IPS-NIHi7 (cell line): Measurements from ENCODE around the gene CACNB1.
"Not testable (repeated sequence)": the region's sequence is repeated elsewhere in the genome, so short reads cannot be mapped to it uniquely, and the experiment has no call there.

Experiments
- DNase-seq: peaks from one replicate; pipeline ENCODE4 v3.0.0; 2012; ENCODE audit warnings: mixed read lengths; ENCODE audit errors: extremely low spot score

The CACNB1 gene

DNA sequence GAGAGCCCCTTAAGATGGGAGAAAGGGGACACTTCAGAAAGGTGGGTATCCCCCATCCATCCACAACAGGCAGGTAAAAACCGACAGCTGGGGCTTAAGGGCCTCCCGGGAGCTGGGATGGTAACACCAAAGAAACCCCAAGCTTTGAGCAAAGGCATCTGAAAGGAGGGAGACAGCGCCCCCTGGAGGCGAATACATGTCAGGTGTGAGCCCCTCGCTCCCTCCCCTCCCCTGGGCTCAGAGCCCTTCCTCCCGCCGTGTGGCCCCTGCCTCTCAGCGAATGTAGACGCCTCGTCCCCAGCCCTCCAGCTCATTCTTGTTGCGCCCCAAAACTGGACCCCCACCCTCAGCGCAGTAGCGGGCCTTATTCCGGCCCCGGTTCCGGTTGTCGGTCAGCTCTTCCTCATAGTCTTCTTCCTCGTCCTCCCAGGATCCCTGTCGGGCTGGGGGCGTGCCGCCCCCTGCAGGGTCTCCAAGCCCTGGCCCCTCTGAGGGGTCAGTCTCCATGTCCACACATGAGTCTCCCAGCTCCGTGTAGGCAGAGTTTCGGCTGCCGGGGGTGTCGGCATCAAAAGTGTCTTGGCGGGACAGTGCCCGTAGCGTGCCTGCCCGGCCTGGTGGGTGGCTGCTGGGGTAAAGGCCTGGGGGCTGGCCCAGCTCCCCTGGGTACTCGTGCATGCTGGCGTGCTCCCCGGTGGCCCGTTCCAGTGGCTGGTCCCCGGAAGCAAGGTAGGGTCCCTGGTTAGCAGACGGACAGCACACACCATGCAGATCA lies 22.4 kb downstream of the CACNB1 start:
- peak; percentile 91 for DNase-seq

DNA sequence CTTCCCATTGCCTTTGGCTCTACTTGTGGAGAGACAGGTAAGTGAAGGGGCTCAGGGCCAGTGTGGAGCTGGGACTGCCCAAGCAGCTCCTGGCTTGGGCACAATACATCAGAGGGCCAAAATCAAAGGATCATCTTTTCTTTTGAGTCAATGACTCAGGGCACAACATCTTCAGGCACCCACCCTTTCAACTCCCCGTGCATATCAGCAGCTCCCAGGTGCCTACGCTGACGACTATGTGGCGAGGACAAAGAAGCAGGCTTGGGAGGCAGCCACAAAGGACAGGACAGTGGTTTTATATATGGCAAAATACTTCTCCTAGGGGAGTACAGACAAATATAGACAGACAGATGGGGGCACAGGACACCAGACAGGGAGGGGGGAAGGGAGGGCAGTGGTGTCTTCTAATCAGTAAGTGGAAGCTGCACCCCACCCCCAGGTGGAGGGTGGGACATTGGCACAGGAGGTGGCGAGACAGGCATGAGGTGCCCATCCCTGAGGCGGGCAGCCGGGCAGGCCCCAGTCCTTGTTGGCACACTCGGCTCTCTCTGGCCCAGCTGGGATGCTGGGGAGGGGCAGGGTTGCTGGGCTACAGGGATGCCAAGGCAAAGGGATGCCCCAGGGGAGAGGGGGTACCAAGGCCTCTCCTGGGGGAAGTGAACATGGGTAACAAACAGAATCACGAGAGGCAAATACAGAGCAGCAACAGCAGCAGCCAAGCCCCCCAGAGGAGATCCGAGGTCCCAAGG lies 23.8 kb downstream of the CACNB1 start:
- DNase-seq, result no peak

DNA sequence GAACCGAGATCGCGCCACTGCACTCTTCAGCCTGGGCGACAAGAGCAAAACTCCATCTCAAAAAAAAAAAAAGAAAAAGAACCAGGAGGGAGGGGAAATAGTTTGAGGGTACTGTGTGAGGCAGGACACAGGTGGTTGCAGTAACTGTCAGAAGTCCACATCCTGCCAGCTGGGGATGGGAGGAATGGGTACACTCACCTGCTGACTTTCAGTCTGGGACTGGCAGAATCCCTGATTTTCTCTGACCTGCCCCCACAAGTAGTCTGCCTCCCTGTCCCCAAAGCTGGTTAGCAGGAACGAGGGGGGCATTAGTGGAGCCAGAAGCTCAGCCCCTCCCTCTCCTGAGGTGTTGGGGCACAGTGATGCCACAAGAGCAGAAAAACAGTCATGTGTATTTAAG lies 24.4 kb downstream of the CACNB1 start:
- no peak for DNase-seq

DNA sequence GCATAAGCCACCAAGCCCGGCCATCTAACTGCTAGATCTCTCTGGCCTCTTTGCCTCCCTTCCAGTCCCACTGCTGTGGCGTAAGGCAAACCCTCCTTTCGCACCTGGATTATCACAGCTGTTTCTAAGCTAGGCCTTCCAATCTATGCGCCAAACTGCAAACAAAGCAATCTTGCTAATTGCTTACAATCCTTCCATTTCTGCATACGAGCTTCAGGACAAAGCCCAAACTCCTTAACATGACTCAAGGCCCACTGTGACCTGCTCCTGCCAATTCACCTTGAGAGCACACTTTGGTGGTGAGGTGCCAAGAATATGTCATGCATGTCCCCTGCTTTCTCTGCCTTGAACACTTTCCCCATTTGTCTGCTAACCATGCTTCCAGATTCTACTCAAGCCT lies 25.5 kb downstream of the CACNB1 start:
- no peak for DNase-seq

DNA sequence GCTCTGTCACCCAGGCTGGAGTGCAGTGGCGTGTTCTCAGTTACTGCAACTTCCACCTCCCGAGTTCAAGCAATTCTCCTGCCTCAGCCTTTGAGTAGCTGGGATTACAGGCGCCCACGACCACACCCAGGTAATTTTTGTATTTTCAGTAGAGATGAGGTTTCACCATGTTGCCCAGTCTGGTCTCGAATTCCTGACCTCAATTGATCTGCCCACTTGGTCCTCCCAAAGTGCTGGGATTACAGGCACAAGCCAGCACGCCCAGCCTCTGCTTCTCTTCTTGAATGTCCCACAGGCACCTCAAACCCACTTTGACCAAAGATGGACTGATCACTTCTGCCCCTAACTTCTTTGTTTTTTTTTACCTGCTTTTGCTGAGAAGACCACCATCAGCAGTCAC lies 26.9 kb downstream of the CACNB1 start:
- DNase-seq, result no peak

DNA sequence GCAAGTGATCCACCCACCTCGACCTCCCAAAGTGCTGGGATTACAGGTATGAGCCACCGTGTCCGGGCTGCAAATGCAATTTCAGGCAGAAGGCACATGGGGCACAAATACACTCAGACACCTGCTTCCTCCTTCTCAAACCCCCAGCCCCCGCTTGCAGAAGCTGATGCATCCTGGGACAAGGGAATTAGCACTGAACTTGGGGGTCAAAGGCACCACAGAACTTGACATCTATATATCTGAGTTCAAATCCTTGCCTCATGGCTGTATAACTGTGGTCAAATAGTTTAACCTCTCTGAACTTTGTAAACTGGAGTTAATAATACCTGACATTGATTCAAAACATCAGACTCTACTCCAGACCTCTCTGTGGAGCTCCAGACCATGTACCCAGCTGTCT lies 27.4 kb downstream of the CACNB1 start:
- DNase-seq, result no peak

DNA sequence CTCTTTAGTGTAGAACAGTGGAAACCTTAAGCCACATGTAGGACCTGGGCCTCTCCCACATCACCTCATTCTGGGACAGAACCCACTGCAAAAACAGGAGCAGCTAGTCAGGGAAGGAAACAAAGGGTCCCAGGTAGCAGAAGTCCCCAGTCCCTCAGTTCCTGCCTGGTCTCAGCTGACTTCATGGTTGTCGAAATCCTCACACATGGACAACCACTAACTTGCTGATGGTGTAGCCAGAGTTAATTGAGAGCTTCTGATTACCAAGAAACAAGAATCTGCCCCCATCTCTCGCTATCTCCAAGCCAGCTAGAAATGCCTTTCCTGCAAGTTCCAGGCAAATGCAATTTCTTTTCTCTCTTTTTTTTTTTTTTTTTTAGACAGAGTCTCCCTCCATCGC lies 28.0 kb downstream of the CACNB1 start:
- no peak for DNase-seq

DNA sequence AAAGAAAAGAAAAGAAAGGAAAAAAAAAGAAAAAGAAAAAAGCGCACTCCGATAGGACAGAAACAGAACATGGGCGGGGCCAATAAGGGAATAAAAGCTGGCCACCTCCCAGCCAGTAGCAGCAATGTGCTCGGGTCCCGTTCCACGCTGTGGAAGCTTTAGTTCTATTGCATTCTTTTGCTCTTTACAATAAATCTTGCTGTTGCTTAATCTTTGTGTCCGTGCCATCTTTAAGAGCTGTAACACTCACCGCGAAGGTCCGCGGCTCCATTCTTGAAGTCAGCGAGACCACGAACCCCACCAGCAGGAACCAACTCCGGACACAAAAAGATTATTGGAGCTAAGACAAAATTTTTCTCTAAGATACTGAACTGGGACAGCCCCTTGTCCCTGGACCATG lies 28.4 kb downstream of the CACNB1 start:
- no peak for DNase-seq

DNA sequence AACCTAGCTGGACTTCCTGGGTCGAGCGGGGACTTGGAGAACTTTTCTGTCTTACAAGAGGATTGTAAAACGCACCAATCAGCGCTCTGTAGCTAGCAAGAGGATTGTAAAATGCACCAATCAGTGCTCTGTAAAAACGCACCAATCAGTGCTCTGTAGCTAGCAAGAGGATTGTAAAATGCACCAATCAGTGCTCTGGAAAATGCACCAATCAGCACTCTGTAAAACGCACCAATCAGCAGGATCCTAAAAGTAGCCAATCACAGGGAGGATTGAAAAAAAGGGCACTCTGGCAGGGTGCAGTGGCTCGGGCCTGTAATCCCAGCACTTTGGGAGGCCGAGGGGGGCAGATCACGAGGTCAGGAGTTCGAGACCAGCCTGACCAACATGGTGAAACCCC lies 29.0 kb downstream of the CACNB1 start:
- not testable (repeated sequence) for DNase-seq

DNA sequence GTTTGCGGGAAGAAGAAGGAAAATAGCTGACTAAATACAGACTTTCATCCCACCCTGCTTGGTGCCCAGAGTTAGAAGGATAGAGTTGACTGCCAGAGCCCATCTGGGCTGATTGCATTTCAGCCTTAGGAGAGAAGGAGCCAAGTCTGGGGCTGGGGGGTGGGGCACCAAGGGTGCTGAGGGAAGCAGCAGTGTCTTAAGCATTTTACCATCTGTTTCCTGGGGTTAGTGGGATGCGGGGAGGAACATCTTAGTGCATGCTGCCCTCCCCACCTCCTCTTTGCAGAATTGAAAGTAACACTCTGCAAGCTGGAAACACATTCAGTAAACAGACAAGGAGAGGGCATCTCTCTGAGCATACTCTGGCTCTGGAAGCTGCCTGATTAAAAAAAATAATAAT lies 30.0 kb downstream of the CACNB1 start:
- no peak for DNase-seq

DNA sequence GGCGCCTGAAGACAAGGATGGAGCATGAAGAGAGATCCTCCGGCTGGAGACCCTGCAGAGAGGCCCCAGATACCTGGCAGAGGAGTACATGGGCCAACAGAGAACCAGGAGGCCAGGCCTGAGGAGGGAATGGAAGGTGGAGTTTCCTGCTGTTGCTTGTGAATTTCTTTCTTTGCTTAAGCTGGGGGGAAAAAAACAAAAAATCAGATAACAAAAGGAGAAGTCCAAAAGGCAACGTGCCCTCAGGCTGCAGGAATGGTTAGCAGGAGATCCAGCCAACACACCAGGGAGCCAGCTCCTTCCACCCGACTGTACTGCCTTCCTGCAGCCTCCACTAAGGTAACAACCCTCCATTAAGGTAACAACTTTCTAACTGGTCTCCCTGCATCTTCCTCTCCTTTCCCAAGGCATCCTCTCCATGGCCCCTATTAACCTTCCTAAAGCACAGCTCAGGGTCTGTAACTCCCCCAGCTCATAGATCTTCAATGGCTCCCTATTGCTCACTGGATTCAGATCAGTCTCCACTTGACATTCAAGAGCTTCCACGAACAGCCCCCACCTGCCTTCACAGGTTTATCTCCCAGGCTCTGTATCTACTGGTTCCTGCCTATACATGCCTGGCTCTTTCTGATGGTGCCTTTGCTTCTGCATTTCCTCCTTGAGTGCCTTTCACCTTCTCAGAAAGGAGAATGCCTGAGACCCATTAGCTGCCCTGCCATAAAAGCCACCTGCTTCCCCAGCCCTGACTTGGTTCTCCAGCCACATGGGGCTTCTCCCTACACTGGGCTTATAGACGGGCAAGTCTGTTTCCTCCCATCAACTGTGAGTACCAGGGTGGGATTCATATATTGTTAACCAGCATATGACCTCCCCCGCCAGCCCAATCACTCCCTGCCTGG lies 30.8 kb downstream of the CACNB1 start:
- no peak for DNase-seq

DNA sequence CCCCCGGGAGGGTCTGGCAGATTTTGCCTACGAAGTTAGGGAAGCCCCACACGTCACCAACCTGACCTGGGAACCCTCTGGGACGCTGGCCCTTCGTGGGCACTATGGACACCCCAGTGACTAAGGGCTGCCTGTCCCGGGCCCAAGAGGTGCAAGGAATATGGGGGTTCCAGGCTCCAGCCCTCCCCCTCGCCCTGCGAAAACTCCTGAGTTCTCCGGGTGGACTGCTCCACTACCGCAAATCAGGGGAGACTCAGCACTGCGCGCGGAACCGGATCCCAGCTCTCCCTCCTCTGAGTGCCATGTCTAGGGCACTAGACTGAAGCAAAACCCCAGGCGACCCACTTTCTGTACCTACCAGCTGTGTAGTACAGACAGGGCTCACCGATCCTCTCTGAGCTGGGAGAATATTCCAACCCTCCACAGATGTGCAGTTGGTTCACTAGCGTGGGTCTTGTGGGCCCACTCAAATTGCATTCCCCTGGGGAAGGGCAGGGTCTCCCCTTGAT lies 31.6 kb downstream of the CACNB1 start, which contains the start of gene ARL5C:
ARL5C (minus strand) TSS at position 321 of the 509 bp plus-strand sequence. CDS start 401 bp downstream, outside the sequence.
- no peak for DNase-seq

DNA sequence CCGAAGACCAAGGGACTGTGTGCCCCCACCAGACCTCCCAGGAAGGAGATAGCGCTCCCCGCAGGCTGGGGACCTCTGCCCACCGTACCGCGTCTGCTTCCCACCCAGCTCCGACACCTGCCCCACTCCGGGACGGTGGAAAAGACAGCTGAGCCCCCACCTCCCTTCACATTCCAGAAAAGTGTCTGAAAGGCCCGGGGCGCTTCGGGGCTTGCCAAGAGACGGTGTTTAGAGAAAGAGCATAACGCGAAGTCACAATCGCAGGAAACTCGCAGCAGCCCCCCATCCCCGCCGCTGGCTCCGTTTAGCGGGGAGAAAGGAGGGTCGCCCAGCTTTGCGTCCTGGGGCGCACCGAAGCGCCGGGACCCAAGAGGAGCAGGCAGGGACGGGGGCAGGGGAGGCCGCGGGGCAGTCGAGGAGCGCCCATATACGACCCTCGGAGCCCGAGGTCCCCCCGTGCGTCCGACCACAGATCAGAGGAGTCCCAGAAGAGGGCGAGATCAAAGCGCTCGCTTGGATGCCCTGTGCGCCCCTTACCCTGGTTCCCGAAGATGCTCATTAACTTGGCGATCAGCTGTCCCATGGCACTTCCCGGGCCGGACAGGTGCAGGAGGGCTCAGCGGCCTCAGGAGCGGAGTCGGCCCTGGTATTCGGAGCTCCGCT lies 32.2 kb downstream of the CACNB1 start:
- DNase-seq, result no peak

DNA sequence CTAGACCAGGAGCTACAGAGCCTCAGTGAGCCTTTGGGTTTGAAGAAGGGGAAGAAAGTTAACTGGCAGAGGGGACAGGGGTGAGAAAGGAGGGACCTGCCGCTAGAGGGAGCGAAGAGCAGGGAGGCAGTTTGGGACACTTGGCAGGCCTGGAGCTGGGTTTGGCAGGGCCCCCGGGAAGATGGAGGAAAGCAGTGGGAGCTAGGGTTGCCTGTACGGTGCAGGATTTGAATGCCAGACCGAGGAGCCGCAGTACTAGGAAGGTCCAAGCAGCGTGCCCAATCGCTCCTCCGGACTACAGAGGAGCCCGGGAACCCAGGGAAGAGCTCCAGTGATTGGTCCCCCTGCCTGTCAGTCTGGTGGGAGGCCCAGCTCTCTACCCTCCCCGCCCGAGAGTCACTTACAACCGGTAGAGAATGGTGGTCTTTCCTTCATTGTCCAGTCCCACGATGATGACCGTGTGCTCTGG lies 32.8 kb downstream of the CACNB1 start:
- DNase-seq, result peak; percentile 91

DNA sequence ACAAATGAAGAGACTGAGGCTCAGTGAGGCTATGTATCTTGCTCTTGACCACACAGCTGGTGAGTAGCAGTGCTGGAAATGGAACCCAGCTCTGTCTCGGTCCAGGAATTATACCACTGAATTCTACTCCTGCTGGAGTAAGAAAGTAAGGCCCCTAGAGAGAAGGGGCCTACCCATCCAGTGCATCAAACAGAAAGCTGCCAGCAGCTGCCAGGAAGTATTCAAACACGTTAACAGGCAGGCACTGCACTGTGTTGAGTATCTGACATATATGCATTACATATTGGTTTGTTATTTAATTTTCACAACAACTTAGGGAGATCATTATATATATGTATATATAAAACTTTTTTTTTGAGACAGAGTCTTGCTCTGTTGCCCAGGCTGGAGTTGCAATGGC lies 35.5 kb downstream of the CACNB1 start:
- no peak for DNase-seq

DNA sequence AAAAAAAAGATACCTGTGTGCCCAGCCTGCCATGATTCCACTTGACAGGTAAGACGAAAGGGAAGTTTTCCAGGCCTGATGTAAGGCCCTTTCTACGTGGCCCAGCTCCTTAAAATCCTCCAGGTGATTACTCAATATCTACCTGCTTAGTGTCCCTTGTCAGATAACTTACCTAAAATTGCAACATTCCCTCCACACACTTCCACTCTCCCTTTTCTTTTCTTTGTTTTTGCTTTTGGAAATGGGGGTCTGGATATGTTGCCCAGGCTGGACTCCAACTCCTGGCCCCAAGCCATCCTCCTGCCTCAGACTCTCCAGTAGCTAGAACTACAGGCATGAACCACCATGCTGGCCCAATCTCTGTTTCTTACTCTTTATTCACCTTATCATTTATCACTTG lies 38.8 kb downstream of the CACNB1 start:
- no peak for DNase-seq

DNA sequence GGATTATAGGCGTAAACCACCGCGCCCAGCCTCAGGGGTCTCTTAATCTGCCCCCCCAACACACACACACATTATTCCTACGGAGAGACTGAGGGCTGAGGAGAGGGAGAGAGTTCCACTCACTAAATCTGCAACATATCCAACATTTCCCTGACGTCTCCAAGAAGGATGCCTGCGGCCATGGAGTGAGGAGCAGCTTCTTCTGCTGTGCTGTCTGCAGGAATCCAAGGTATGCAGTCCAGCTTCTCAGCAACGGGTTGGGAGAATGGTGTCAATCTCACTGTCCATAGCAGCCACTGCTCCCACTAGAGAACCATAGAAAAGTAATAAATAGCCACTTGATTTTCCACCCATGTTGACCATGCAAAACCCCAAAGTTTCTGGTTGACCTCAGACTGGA lies 41.0 kb downstream of the CACNB1 start:
- no peak for DNase-seq

DNA sequence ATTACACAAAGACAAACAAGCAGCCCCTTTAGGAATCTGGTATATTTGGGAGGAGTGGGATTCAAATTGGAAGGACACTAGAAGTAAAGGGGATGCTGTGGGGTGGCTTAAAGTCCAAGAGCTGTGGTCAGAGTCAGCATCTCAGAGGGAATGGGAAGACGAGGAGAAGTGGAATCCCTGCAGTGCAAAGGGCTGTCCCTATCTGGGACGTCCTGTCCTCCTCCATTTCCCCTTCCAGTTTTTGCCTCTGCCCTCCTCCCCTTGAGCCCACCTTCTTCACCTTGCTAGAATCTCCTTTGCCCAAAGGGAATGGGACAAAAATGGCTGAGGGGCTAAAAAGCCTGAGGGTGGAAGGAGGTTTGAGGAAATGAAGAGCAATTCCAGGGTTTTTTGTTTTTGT lies 41.8 kb downstream of the CACNB1 start:
- no peak for DNase-seq

DNA sequence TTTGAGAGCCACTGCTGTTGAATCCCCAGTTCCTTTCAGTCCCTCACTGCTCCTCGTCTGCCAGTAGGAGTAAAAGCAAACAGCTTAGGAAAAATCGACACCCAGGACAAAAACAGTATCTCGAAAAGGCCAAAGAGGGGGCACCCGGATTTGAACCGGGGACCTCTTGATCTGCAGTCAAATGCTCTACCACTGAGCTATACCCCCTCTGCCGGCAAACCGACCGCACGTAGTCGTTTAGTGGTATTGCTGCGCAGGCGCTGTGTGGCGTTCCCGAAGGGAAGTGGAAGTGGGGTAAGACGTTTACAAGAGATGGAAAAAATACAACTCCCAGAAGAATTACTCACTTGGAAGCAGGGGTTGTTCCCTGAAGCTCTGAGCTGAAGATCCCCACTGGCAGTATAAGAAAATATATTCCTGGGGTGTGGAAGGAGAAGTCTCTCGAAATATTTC lies 43.8 kb downstream of the CACNB1 start:
- DNase-seq, result peak; percentile 67

DNA sequence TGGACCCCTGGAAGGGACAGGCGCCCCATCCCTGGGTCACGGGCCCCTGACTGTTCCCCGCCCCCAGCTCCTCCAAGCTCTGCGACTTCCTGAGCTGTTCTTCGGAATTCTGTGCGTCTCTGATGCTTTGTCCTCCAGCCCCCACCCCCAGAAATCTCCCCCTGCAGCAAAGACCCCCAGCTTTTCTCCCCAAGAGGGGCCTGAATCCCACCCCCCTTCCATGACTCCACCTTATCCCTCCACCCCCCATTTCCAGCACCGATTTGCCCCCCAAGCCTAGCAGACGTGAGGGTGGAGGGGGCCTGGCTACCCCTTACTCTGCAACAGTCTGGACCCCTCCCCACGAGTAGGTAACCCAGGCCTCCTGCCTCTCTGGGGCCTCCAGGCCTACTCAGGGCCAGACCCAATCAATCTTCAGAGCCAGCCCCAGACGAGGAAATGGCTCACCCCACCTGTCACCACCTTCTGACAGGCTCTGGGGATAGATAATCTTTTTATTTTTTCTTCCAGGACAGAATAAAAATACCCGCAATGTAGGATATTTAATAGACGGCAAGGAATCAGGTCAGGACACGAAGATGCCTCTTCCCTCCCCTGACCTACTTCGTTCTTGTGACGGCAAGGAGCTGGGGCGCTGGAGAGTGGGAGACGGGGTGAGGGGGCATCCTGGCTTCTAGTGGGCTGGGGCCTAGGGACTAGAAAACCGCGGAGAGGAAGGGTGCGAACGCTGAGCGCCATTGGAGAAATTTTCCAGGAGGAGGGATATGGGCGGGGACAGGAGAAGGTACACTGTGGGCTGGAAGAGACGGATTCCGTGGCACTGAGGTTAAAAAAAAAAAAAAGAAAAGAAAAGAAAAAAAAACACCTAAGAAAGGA lies 45.3 kb downstream of the CACNB1 start:
- DNase-seq, result no peak
